ENCODE data around the gene HTR3D. TPM values are rescaled to one million over a fixed set of nuclear protein-coding genes. Genes with fewer than 3 reads are reported as not detected.

The HTR3D gene
- total and polyA plus RNA-seq, 9 of the 15 experiments (the other 6 are each of a cell fraction or from before 2014, with no cell fraction given): not detected

DNA sequence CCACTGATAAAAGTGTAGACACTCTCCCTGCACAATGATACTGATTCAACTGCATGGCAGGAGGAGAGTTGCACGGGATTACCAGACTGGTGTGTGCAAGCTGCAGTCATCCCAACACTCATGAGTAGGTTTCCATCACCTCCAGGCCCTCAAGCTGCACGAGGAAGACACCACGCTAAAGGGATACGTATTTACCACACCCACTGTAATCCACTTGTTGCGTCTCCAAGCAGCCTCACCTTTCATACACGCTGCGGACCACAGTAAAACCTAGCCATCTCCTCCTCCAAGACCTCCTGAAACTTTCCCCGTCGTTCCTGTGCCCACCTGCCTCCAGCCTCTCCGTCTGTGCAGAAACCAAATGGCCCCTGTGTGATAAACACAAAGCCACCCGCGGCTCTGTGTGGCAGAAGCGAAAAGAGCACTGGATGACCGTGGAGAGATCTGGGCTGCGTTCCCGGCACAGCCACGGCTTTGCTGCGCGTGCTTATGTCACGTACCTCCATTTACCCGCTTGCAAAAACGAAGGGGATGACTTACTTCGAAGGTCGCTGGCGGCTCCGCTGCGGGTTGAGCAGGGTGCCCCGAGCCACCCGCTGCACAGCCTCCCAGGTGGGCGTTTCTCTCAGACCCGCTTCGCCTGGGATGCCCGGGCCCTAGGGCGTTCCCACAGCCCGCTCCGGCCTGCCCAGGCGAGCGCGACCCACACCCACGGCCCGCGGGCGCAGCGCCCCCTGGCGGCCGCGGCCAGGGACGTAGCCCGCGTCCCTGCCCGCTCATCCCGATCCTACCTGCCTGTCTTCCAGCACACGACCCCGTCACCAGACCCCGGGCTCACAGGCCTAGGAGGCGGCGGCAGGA is 14.5 kb upstream of the HTR3D start (continued):
- no peak for TF ChIP-seq ATF2 (CRISPR knock-in tag; IDR thresholded peaks at IDR 0.05)
- peak; percentile 28; the same call in 1 of the 2 replicates for TF ChIP-seq CREM (IDR thresholded peaks at IDR 0.05; ENCODE audit: low read depth)
- TF ChIP-seq POLR2H (tag; IDR thresholded peaks at IDR 0.05; ENCODE audit: low read depth): no peak
- TF ChIP-seq MTA3 (IDR thresholded peaks at IDR 0.05; ENCODE audit: borderline replicate concordance): peak; percentile 66; the same call in 1 of the 2 replicates
- TF ChIP-seq IRF2 (CRISPR knock-in tag; IDR thresholded peaks at IDR 0.05): peak; percentile 52; the same call in 1 of the 2 replicates
- TF ChIP-seq MAX (CRISPR knock-in tag; IDR thresholded peaks at IDR 0.05): peak; percentile 60
- peak; percentile 79 to 86 (median 86) for TF ChIP-seq CTCF (IDR thresholded peaks at IDR 0.05 in 2 of 3, conservative IDR thresholded peaks at IDR 0.05 in 1 of 3; ENCODE audit: insufficient read depth in 2 of 3, low read depth in 1 of 3, low read length in 3 of 3)
- peak; percentile 78 for TF ChIP-seq CCNT2 (IDR thresholded peaks at IDR 0.05; ENCODE audit: borderline replicate concordance, extremely low read depth, insufficient read length, low read depth, low read length)
- no peak for TF ChIP-seq DMBX1 (CRISPR knock-in tag; IDR thresholded peaks at IDR 0.05; ENCODE audit: borderline replicate concordance)
- TF ChIP-seq CBX2 (IDR thresholded peaks at IDR 0.05; ENCODE audit: insufficient read depth, low read length, poor library complexity, severe bottlenecking): no peak
- peak in 1 of 2 experiments; percentile 63; a peak in 2 of 4 replicates for TF ChIP-seq HDAC1 (IDR thresholded peaks at IDR 0.05)
- TF ChIP-seq PCBP1 (IDR thresholded peaks at IDR 0.05; ENCODE audit: low read depth, low read length, poor library complexity, severe bottlenecking): peak; percentile 47
- TF ChIP-seq PRPF4 (IDR thresholded peaks at IDR 0.05; ENCODE audit: insufficient read depth, low read depth, low read length, poor library complexity, severe bottlenecking): no peak
- TF ChIP-seq, protein P1, sequence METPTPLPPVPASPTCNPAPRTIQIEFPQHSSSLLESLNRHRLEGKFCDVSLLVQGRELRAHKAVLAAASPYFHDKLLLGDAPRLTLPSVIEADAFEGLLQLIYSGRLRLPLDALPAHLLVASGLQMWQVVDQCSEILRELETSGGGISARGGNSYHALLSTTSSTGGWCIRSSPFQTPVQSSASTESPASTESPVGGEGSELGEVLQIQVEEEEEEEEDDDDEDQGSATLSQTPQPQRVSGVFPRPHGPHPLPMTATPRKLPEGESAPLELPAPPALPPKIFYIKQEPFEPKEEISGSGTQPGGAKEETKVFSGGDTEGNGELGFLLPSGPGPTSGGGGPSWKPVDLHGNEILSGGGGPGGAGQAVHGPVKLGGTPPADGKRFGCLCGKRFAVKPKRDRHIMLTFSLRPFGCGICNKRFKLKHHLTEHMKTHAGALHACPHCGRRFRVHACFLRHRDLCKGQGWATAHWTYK (CRISPR knock-in tag; IDR thresholded peaks at IDR 0.05): 0 out of 2 replicates have a peak, but pooled peaks have one; percentile 15
- TF ChIP-seq ZMIZ1 (IDR thresholded peaks at IDR 0.05; ENCODE audit: low read depth in 2 of 2, low read length in 2 of 2): no peak
- TF ChIP-seq KDM5B (IDR thresholded peaks at IDR 0.05; ENCODE audit: insufficient replicate concordance, low read depth, low read length): peak; percentile 12
